Keratinocyte (primary cell): Measurements from ENCODE around the gene MCM6.

ENCODE experiments used
- CTCF ChIP-seq, 3 experiments: IDR thresholded peaks in 1 of 3; conservative IDR thresholded peaks in 1 of 3; optimal IDR thresholded peaks in 1 of 3; 2 replicates in 2 of 3; 3 replicates in 1 of 3; pipeline versions ENCODE3 to v1.5.1; 2011; ENCODE audit warnings: low read length in 3 of 3, mild to moderate bottlenecking in 3 of 3, moderate library complexity in 2 of 3, control low read depth in 1 of 3, inconsistent platforms in 1 of 3; ENCODE audit not compliant: insufficient read depth in 2 of 3; ENCODE audit errors: extremely low read depth in 1 of 3
- EZH2 ChIP-seq: IDR thresholded peaks from one replicate; pipeline ENCODE4 v1.6.1; 2012; ENCODE audit warnings: inconsistent platforms, mild to moderate bottlenecking, low read length, moderate library complexity

- no peak for TF ChIP-seq CTCF (optimal IDR thresholded peaks at IDR 0.05 in 1 of 3, IDR thresholded peaks at IDR 0.05 in 1 of 3, conservative IDR thresholded peaks at IDR 0.05 in 1 of 3; ENCODE audit: extremely low read depth in 1 of 3, insufficient read depth in 2 of 3, low read length in 3 of 3)
- TF ChIP-seq EZH2 = no peak
These were observed 36.5 kb downstream of the MCM6 start for GRCh38 chr2:135839713-135840112.
